K562 (cell line): ENCODE results near the gene GNB2. TPM values are rescaled to one million over a fixed set of nuclear protein-coding genes. Genes with fewer than 3 reads are reported as not detected.

Source experiments
- CAMTA2 ChIP-seq: fragments of 250-450 bp; sonication (Bioruptor Pico); conservative IDR thresholded peaks from 2 replicates; pipeline ENCODE4 v1.5.1; 2022
- CTCF ChIP-seq, 3 experiments: IDR thresholded peaks in 2 of 3; conservative IDR thresholded peaks in 1 of 3; 2 replicates each; pipeline ENCODE4 v1.5.1; 2011 to 2012; ENCODE audit warnings: low read length in 3 of 3, mild to moderate bottlenecking in 3 of 3, control low read depth in 2 of 3, improper control_type of control experiment in 1 of 3, inconsistent platforms in 1 of 3, low read depth in 1 of 3, mixed read lengths in 1 of 3, moderate library complexity in 1 of 3; ENCODE audit not compliant: insufficient read depth in 2 of 3
- DIDO1 ChIP-seq: fragments of 450-650 bp; IDR thresholded peaks from 2 replicates; pipeline ENCODE4 v1.6.1; 2016; ENCODE audit warnings: low read depth, missing biosample characterization, missing genetic modification characterization
- FOXP1 ChIP-seq: sonication (generic); formaldehyde crosslinking; IDR thresholded peaks from 2 replicates; pipeline ENCODE4 v1.8.0; 2022; ENCODE audit warnings: mild to moderate bottlenecking, missing genetic modification reagents
- HOXB6 ChIP-seq: fragments of 250-450 bp; sonication (Bioruptor Pico); IDR thresholded peaks from 2 replicates; pipeline ENCODE4 v1.5.1; 2022; ENCODE audit warnings: mild to moderate bottlenecking, borderline replicate concordance
- KDM4B ChIP-seq, 2 experiments: fragments of 450-650 bp in 1 of 2; sonication (generic) in 1 of 2; IDR thresholded peaks; 2 replicates each; pipeline ENCODE4 v1.6.1; 2016 to 2017; ENCODE audit warnings: borderline replicate concordance in 2 of 2, antibody characterized with exemption in 1 of 2, low read depth in 1 of 2, mild to moderate bottlenecking in 1 of 2
- MGA ChIP-seq: fragments of 450-650 bp; IDR thresholded peaks from 2 replicates; pipeline ENCODE4 v1.6.1; 2016; ENCODE audit warnings: mild to moderate bottlenecking, moderate library complexity
- MNT ChIP-seq, 2 experiments: fragments of 450-650 bp; conservative IDR thresholded peaks; 2 replicates each; pipeline ENCODE4 v1.6.1; 2017; ENCODE audit warnings: mild to moderate bottlenecking in 2 of 2, moderate library complexity in 2 of 2
- SIN3B ChIP-seq: fragments of 450-650 bp; IDR thresholded peaks from 2 replicates; pipeline ENCODE4 v1.6.1; 2017; ENCODE audit warnings: low read depth, mild to moderate bottlenecking, moderate library complexity
- SMAD2 ChIP-seq: fragments of 150-350 bp; IDR thresholded peaks from 2 replicates; pipeline ENCODE4 v1.6.1; 2014; ENCODE audit warnings: low read depth, mild to moderate bottlenecking, low read length
- SMAD4 ChIP-seq: fragments of 250-450 bp; sonication (Bioruptor Pico); conservative IDR thresholded peaks from 2 replicates; pipeline ENCODE4 v1.8.0; 2021; ENCODE audit warnings: inconsistent platforms, mild to moderate bottlenecking, moderate library complexity
- ZNF121 ChIP-seq: sonication (generic); formaldehyde crosslinking; conservative IDR thresholded peaks from 2 replicates; pipeline ENCODE4 v1.8.0; 2022; ENCODE audit warnings: missing genetic modification reagents
- polyA plus RNA-seq, 8 experiments: library from polyadenylated mRNA; depleted of rRNA in 4 of 8; stranded (reverse) in 5 of 8; unstranded in 3 of 8; fragments of >200 nt; fragmentation: Nextera tagmentation in 2 of 8; fragmentation: Illumina TruSeq in 1 of 8; extraction: Ambion mirVana in 2 of 8; extraction: Trizol in 1 of 8; gene quantifications; 2 replicates each; pipeline versions ENCODE4 v1.2.1 to v1.2.3, GENCODE V29; 2011 to 2014; ENCODE audit warnings: inconsistent platforms in 1 of 8, missing spikeins in 1 of 8
- total RNA-seq, 7 experiments: library from RNA; depleted of rRNA in 6 of 7; stranded (reverse); fragments of >200 nt in 6 of 7; fragmentation: Illumina TruSeq in 2 of 7; extraction: Trizol in 2 of 7; gene quantifications; 2 replicates each; pipeline versions ENCODE4 v1.2.1 to v1.2.3, GENCODE V29; 2011 to 2021; ENCODE audit warnings: low replicate concordance in 1 of 7

GNB2 gene
- total and polyA plus RNA-seq, 9 of the 15 experiments (the other 6 are each of a cell fraction or from before 2014, with no cell fraction given): 0.65 to 320 (median 104) TPM

GRCh38 chr7:100673302-100673941 lies at the start of gene GNB2 (continued):
- TF ChIP-seq DIDO1: no peak
- TF ChIP-seq MNT (conservative IDR thresholded peaks at IDR 0.05): peak; percentile 85 to 88
- peak; percentile 81 for TF ChIP-seq SIN3B
- no peak for TF ChIP-seq HOXB6 (CRISPR knock-in tag)
- TF ChIP-seq KDM4B (IDR thresholded peaks at IDR 0.05; ENCODE audit: borderline replicate concordance in 2 of 2, low read depth in 1 of 2): peak in 1 of 2 experiments; percentile 91; a peak in 2 of 4 replicates
- TF ChIP-seq CTCF (IDR thresholded peaks at IDR 0.05 in 2 of 3, conservative IDR thresholded peaks at IDR 0.05 in 1 of 3; ENCODE audit: insufficient read depth in 2 of 3, low read depth in 1 of 3, low read length in 3 of 3): 0 out of 6 replicates have a peak, but pooled peaks of 1 of the 3 experiments have one; percentile 4
- TF ChIP-seq CAMTA2 (CRISPR knock-in tag): no peak
- no peak for TF ChIP-seq SMAD2
- peak; percentile 44; the same call in 1 of the 2 replicates for TF ChIP-seq FOXP1
- peak; percentile 100 for TF ChIP-seq SMAD4
- TF ChIP-seq ZNF121 (CRISPR knock-in tag): no peak
- TF ChIP-seq MGA: no peak; the same call in 1 of the 2 replicates
